GM23338 (cell line): ENCODE measurements around the gene EYS. TPM values are rescaled to one million over a fixed set of nuclear protein-coding genes. Genes with fewer than 3 reads are reported as not detected.

Experiments used
- CREB1 ChIP-seq: fragments of 250-450 bp; sonication (Bioruptor Pico); IDR thresholded peaks from 2 replicates; pipeline ENCODE4 v1.5.0; 2020; ENCODE audit warnings: low read depth, mild to moderate bottlenecking, moderate library complexity
- EZH2 ChIP-seq: fragments of 200-600 bp; sonication (generic); IDR thresholded peaks from one replicate; pipeline ENCODE4 v1.8.0; 2017; ENCODE audit warnings: antibody characterized with exemption, mild to moderate bottlenecking, low read depth; ENCODE audit not compliant: unreplicated experiment
- EZH2phosphoT487 ChIP-seq: fragments of 200-600 bp; sonication (generic); IDR thresholded peaks from one replicate; pipeline ENCODE4 v1.8.1; 2018; ENCODE audit warnings: antibody characterized with exemption; ENCODE audit not compliant: unreplicated experiment
- NANOG ChIP-seq: IDR thresholded peaks from 2 replicates; pipeline ENCODE4 v1.6.1; 2016; ENCODE audit warnings: antibody characterized with exemption, borderline replicate concordance
- POLR2AphosphoS5 ChIP-seq: IDR thresholded peaks from 2 replicates; pipeline ENCODE4 v1.6.1; 2016; ENCODE audit warnings: antibody characterized with exemption, low read depth
- STAT1 ChIP-seq: IDR thresholded peaks from one replicate; pipeline ENCODE4 v1.6.1; 2016; ENCODE audit warnings: antibody characterized with exemption; ENCODE audit not compliant: unreplicated experiment
- ZNF114 ChIP-seq: fragments of 250-450 bp; sonication (Bioruptor Pico); IDR thresholded peaks from 2 replicates; pipeline ENCODE4 v1.5.0; 2020; ENCODE audit warnings: mild to moderate bottlenecking, moderate library complexity
- ZNF331 ChIP-seq: fragments of 250-450 bp; sonication (Bioruptor Pico); IDR thresholded peaks from 2 replicates; pipeline ENCODE4 v1.5.0; 2020; ENCODE audit warnings: low read depth, mild to moderate bottlenecking, moderate library complexity
- polyA plus RNA-seq: library from polyadenylated mRNA; unstranded; fragments of >200 nt; fragmentation: Nextera tagmentation; extraction: Ambion mirVana; gene quantifications from 2 replicates; pipeline ENCODE4 v1.2.1, GENCODE V29; 2016
- total RNA-seq: library from RNA; depleted of rRNA; stranded (reverse); fragments of >200 nt; shearing (Covaris generic); gene quantifications from 2 replicates; pipeline ENCODE4 v1.2.3, GENCODE V29; 2014
- TF ChIP-seq, protein P1 (sequence below): fragments of 250-450 bp; sonication (Bioruptor Pico); IDR thresholded peaks from 2 replicates; pipeline ENCODE4 v1.5.0; 2020; ENCODE audit warnings: mild to moderate bottlenecking, moderate library complexity
- TF ChIP-seq, protein P2 (sequence below), 2 experiments: fragments of 200-600 bp in 1 of 2; sonication (generic) in 1 of 2; conservative IDR thresholded peaks; 2 replicates each; pipeline versions ENCODE4 v1.5.1 to v1.6.1; 2016 to 2017; ENCODE audit warnings: antibody characterized with exemption in 2 of 2, low read depth in 2 of 2, mild to moderate bottlenecking in 2 of 2, moderate library complexity in 1 of 2
- TF ChIP-seq, protein P3 (sequence below): IDR thresholded peaks from 2 replicates; pipeline ENCODE4 v1.6.1; 2016; ENCODE audit warnings: antibody characterized with exemption

The EYS gene
- total and polyA plus RNA-seq, 2 experiments from 2014 or later, result 0.38 to 0.52 TPM

DNA sequence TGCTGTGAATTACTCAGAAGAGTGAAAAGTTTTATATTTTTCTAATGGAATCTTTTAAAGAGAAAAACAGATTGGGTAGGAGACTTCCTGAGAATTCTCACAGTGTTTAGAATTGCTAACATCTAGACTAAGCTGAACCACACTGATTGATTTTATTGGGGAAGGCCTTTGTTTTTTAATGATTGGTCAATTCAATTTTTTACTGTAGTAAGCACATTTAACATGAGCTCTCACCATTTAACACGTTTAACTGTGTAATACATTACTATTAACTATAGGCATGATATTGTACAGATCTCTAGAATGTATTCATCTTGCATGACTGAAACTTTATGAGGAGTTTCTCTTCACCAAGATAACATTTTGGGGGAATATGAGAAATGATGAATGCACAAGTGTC is 1084.1 kb downstream of the EYS start (continued):
- TF ChIP-seq, protein P1, sequence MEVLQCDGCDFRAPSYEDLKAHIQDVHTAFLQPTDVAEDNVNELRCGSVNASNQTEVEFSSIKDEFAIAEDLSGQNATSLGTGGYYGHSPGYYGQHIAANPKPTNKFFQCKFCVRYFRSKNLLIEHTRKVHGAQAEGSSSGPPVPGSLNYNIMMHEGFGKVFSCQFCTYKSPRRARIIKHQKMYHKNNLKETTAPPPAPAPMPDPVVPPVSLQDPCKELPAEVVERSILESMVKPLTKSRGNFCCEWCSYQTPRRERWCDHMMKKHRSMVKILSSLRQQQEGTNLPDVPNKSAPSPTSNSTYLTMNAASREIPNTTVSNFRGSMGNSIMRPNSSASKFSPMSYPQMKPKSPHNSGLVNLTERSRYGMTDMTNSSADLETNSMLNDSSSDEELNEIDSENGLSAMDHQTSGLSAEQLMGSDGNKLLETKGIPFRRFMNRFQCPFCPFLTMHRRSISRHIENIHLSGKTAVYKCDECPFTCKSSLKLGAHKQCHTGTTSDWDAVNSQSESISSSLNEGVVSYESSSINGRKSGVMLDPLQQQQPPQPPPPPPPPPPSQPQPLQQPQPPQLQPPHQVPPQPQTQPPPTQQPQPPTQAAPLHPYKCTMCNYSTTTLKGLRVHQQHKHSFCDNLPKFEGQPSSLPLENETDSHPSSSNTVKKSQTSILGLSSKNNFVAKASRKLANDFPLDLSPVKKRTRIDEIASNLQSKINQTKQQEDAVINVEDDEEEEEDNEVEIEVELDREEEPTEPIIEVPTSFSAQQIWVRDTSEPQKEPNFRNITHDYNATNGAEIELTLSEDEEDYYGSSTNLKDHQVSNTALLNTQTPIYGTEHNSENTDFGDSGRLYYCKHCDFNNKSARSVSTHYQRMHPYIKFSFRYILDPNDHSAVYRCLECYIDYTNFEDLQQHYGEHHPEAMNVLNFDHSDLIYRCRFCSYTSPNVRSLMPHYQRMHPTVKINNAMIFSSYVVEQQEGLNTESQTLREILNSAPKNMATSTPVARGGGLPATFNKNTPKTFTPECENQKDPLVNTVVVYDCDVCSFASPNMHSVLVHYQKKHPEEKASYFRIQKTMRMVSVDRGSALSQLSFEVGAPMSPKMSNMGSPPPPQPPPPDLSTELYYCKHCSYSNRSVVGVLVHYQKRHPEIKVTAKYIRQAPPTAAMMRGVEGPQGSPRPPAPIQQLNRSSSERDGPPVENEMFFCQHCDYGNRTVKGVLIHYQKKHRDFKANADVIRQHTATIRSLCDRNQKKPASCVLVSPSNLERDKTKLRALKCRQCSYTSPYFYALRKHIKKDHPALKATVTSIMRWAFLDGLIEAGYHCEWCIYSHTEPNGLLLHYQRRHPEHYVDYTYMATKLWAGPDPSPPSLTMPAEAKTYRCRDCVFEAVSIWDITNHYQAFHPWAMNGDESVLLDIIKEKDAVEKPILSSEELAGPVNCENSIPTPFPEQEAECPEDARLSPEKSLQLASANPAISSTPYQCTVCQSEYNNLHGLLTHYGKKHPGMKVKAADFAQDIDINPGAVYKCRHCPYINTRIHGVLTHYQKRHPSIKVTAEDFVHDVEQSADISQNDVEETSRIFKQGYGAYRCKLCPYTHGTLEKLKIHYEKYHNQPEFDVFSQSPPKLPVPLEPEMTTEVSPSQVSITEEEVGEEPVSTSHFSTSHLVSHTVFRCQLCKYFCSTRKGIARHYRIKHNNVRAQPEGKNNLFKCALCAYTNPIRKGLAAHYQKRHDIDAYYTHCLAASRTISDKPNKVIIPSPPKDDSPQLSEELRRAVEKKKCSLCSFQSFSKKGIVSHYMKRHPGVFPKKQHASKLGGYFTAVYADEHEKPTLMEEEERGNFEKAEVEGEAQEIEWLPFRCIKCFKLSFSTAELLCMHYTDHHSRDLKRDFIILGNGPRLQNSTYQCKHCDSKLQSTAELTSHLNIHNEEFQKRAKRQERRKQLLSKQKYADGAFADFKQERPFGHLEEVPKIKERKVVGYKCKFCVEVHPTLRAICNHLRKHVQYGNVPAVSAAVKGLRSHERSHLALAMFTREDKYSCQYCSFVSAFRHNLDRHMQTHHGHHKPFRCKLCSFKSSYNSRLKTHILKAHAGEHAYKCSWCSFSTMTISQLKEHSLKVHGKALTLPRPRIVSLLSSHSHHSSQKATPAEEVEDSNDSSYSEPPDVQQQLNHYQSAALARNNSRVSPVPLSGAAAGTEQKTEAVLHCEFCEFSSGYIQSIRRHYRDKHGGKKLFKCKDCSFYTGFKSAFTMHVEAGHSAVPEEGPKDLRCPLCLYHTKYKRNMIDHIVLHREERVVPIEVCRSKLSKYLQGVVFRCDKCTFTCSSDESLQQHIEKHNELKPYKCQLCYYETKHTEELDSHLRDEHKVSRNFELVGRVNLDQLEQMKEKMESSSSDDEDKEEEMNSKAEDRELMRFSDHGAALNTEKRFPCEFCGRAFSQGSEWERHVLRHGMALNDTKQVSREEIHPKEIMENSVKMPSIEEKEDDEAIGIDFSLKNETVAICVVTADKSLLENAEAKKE (CRISPR knock-in tag), result no peak
- TF ChIP-seq ZNF114 (CRISPR knock-in tag) (no peak), POLR2AphosphoS5 (no peak), EZH2phosphoT487 (no peak), STAT1 (no peak), EZH2 (no peak), NANOG (no peak), ZNF331 (CRISPR knock-in tag) (no peak), CREB1 (no peak)
- TF ChIP-seq, protein P2, sequence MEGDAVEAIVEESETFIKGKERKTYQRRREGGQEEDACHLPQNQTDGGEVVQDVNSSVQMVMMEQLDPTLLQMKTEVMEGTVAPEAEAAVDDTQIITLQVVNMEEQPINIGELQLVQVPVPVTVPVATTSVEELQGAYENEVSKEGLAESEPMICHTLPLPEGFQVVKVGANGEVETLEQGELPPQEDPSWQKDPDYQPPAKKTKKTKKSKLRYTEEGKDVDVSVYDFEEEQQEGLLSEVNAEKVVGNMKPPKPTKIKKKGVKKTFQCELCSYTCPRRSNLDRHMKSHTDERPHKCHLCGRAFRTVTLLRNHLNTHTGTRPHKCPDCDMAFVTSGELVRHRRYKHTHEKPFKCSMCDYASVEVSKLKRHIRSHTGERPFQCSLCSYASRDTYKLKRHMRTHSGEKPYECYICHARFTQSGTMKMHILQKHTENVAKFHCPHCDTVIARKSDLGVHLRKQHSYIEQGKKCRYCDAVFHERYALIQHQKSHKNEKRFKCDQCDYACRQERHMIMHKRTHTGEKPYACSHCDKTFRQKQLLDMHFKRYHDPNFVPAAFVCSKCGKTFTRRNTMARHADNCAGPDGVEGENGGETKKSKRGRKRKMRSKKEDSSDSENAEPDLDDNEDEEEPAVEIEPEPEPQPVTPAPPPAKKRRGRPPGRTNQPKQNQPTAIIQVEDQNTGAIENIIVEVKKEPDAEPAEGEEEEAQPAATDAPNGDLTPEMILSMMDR (conservative IDR thresholded peaks at IDR 0.05; ENCODE audit: low read depth in 2 of 2), result no peak
- TF ChIP-seq, protein P3, sequence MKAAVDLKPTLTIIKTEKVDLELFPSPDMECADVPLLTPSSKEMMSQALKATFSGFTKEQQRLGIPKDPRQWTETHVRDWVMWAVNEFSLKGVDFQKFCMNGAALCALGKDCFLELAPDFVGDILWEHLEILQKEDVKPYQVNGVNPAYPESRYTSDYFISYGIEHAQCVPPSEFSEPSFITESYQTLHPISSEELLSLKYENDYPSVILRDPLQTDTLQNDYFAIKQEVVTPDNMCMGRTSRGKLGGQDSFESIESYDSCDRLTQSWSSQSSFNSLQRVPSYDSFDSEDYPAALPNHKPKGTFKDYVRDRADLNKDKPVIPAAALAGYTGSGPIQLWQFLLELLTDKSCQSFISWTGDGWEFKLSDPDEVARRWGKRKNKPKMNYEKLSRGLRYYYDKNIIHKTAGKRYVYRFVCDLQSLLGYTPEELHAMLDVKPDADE, result no peak
